GM23248 (cell line): Measurements from ENCODE around the gene FASTKD2.

Experiments used
- EZH2 ChIP-seq: fragments of 200-600 bp; sonication (generic); IDR thresholded peaks from 2 replicates; pipeline ENCODE4 v1.6.1; 2018; ENCODE audit warnings: antibody characterized with exemption, mild to moderate bottlenecking; ENCODE audit not compliant: insufficient read depth, poor library complexity, severe bottlenecking
- EZH2phosphoT487 ChIP-seq: fragments of 200-600 bp; sonication (generic); IDR thresholded peaks from 2 replicates; pipeline ENCODE4 v1.6.1; 2018; ENCODE audit warnings: antibody characterized with exemption, moderate library complexity, mild to moderate bottlenecking, low read depth; ENCODE audit not compliant: insufficient read depth

DNA sequence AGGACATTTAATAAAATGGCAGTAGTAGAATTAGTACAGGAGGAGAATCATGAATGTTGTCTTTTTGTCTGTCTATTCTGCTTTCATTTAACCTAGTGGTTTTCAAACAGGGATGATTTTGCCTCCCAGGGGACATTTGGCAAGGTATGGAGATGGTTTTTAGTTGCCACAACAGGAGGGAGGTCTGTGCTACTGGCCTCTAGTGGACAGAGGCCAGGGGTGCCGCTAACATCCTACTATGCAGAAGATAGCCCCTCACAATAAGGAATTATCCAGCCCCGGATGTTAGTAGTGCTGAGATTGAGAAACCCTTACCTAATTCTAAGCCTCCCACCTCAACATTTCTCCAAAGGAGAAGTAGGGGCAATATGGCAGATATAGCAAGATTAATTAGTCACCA is 18.3 kb downstream of the FASTKD2 start:
- TF ChIP-seq EZH2 (no peak), EZH2phosphoT487 (no peak)
